WTC11 (cell line): Measurements from ENCODE around the gene MFF. TPM values are rescaled to one million over a fixed set of nuclear protein-coding genes. Genes with fewer than 3 reads are reported as not detected.

Source experiments
- ATAC-seq: fragments of 200-7000 bp; cut with Tn5 transposase; 2 replicates; pipeline ENCODE4 v1.10.0; 2021; ENCODE audit warnings: mild to moderate bottlenecking, moderate library complexity
- CTCF ChIA-PET: fragments of 300-600 bp; sonication (Branson Sonifier 250); formaldehyde crosslinking; loops from one replicate; lab custom pipeline; 2021; ENCODE audit warnings: antibody characterized with exemption; lab: Charles Lee
- POLR2A ChIA-PET: fragments of 350-600 bp; sonication (Branson Sonifier 250); formaldehyde crosslinking; loops from one replicate; lab custom pipeline; 2021; ENCODE audit warnings: antibody characterized with exemption; lab: Charles Lee
- DNase-seq: peaks from one replicate; pipeline ENCODE4 v3.0.0; 2021; ENCODE audit warnings: low spot score
- H3K27ac Mint-ChIP-seq: 2 replicates; pipeline ENCODE4 v1.8.0; 2021; ENCODE audit warnings: mixed read lengths
- H3K27me3 Mint-ChIP-seq: 2 replicates; pipeline ENCODE4 v1.8.0; 2021; ENCODE audit warnings: low read depth, mild to moderate bottlenecking, moderate library complexity, mixed read lengths
- H3K36me3 Mint-ChIP-seq: 2 replicates; pipeline ENCODE4 v1.8.0; 2021; ENCODE audit warnings: mixed read lengths
- H3K4me1 Mint-ChIP-seq: 2 replicates; pipeline ENCODE4 v1.8.0; 2022; ENCODE audit warnings: mixed read lengths
- H3K4me3 Mint-ChIP-seq: 2 replicates; pipeline ENCODE4 v1.8.0; 2021; ENCODE audit warnings: mild to moderate bottlenecking, moderate library complexity, mixed read lengths
- H3K9me3 Mint-ChIP-seq: 2 replicates; pipeline ENCODE4 v1.8.0; 2021; ENCODE audit warnings: mixed read lengths
- ATF1 ChIP-seq: sonication (generic); formaldehyde crosslinking; IDR thresholded peaks from 2 replicates; pipeline ENCODE4 v1.8.1; 2023; ENCODE audit warnings: mild to moderate bottlenecking, moderate library complexity, missing genetic modification reagents
- CDX4 ChIP-seq: fragments of 250-450 bp; sonication (Bioruptor Pico); IDR thresholded peaks from 2 replicates; pipeline ENCODE4 v1.9.0; 2021; ENCODE audit warnings: moderate library complexity, mild to moderate bottlenecking, inconsistent platforms, borderline replicate concordance
- E2F1 ChIP-seq: sonication (generic); formaldehyde crosslinking; IDR thresholded peaks from 2 replicates; pipeline ENCODE4 v1.8.0; 2022; ENCODE audit warnings: mild to moderate bottlenecking, missing genetic modification reagents
- E2F4 ChIP-seq: sonication (generic); formaldehyde crosslinking; IDR thresholded peaks from 2 replicates; pipeline ENCODE4 v1.8.1; 2022; ENCODE audit warnings: low read depth, mild to moderate bottlenecking, moderate library complexity, missing genetic modification reagents, borderline replicate concordance
- ETV6 ChIP-seq: sonication (generic); formaldehyde crosslinking; IDR thresholded peaks from 2 replicates; pipeline ENCODE4 v1.8.1; 2022; ENCODE audit warnings: mild to moderate bottlenecking, missing genetic modification reagents
- FOXK1 ChIP-seq: sonication (generic); formaldehyde crosslinking; IDR thresholded peaks from 2 replicates; pipeline ENCODE4 v1.8.0; 2022; ENCODE audit warnings: mild to moderate bottlenecking, moderate library complexity, missing genetic modification reagents
- FOXP4 ChIP-seq: sonication (generic); formaldehyde crosslinking; IDR thresholded peaks from 2 replicates; pipeline ENCODE4 v1.8.0; 2022; ENCODE audit warnings: mild to moderate bottlenecking, missing genetic modification reagents
- HMGXB4 ChIP-seq: sonication (generic); formaldehyde crosslinking; IDR thresholded peaks from 2 replicates; pipeline ENCODE4 v1.8.1; 2023; ENCODE audit warnings: mild to moderate bottlenecking, moderate library complexity, missing genetic modification reagents
- IRF1 ChIP-seq: sonication (generic); formaldehyde crosslinking; IDR thresholded peaks from 2 replicates; pipeline ENCODE4 v1.8.0; 2023; ENCODE audit warnings: missing genetic modification reagents
- MYBL2 ChIP-seq: sonication (generic); formaldehyde crosslinking; IDR thresholded peaks from 2 replicates; pipeline ENCODE4 v1.8.1; 2023; ENCODE audit warnings: mild to moderate bottlenecking, moderate library complexity, missing genetic modification reagents
- OVOL2 ChIP-seq: fragments of 250-450 bp; sonication (Bioruptor Pico); IDR thresholded peaks from 2 replicates; pipeline ENCODE4 v1.9.0; 2021; ENCODE audit warnings: mild to moderate bottlenecking, borderline replicate concordance
- RORB ChIP-seq: fragments of 250-450 bp; sonication (Bioruptor Pico); IDR thresholded peaks from 2 replicates; pipeline ENCODE4 v1.9.0; 2021; ENCODE audit warnings: mild to moderate bottlenecking
- SOX15 ChIP-seq: fragments of 250-450 bp; sonication (Bioruptor Pico); IDR thresholded peaks from 2 replicates; pipeline ENCODE4 v1.9.0; 2021; ENCODE audit warnings: mild to moderate bottlenecking
- TCF7 ChIP-seq: sonication (generic); formaldehyde crosslinking; IDR thresholded peaks from 2 replicates; pipeline ENCODE4 v1.8.0; 2022; ENCODE audit warnings: mild to moderate bottlenecking, low read depth, missing genetic modification reagents, moderate library complexity
- TEAD1 ChIP-seq: sonication (generic); formaldehyde crosslinking; IDR thresholded peaks from 2 replicates; pipeline ENCODE4 v1.8.0; 2022; ENCODE audit warnings: mild to moderate bottlenecking, missing genetic modification reagents
- TEAD4 ChIP-seq: sonication (generic); formaldehyde crosslinking; IDR thresholded peaks from 2 replicates; pipeline ENCODE4 v1.8.0; 2022; ENCODE audit warnings: mild to moderate bottlenecking, missing genetic modification reagents
- USF2 ChIP-seq: sonication (generic); formaldehyde crosslinking; IDR thresholded peaks from 2 replicates; pipeline ENCODE4 v1.8.1; 2023; ENCODE audit warnings: mild to moderate bottlenecking, missing genetic modification reagents, moderate library complexity
- ZMAT4 ChIP-seq: fragments of 250-450 bp; sonication (Bioruptor Pico); IDR thresholded peaks from 2 replicates; pipeline ENCODE4 v1.9.0; 2021; ENCODE audit warnings: mild to moderate bottlenecking
- ZNF121 ChIP-seq: sonication (generic); formaldehyde crosslinking; IDR thresholded peaks from 2 replicates; pipeline ENCODE4 v1.8.0; 2023; ENCODE audit warnings: missing genetic modification reagents
- ZNF138 ChIP-seq: sonication (generic); formaldehyde crosslinking; conservative IDR thresholded peaks from 2 replicates; pipeline ENCODE4 v1.8.1; 2022; ENCODE audit warnings: mild to moderate bottlenecking, moderate library complexity, missing genetic modification reagents
- ZNF416 ChIP-seq: fragments of 250-450 bp; sonication (Bioruptor Pico); IDR thresholded peaks from 2 replicates; pipeline ENCODE4 v1.9.0; 2021; ENCODE audit warnings: mild to moderate bottlenecking, inconsistent platforms
- ZSCAN18 ChIP-seq: fragments of 250-450 bp; sonication (Bioruptor Pico); IDR thresholded peaks from 2 replicates; pipeline ENCODE4 v2.1.2; 2022; ENCODE audit warnings: mild to moderate bottlenecking, moderate library complexity
- total RNA-seq: library from RNA; stranded (reverse); gene quantifications from 3 replicates; pipeline ENCODE4 v1.2.3, GENCODE V29; 2021

MFF gene
- total RNA-seq, 1 experiment from 2014 or later, result 78.5 TPM

- CTCF ChIA-PET, result no interaction called here
- Mint-ChIP-seq H3K4me3 (no peak overlapping the region), H3K27me3 (no peaks in the 10 kb centered on the region), H3K27ac (no peak overlapping the region), H3K36me3 (no peaks in the 10 kb centered on the region), H3K9me3 (peaks cover 4% of the 10 kb centered on the region; the same call in 1 of the 2 replicates), H3K4me1 (no peaks in the 10 kb centered on the region)
- POLR2A ChIA-PET, result no interaction called here
- no peak for DNase-seq
- ATAC-seq, result no peak
- no peak for TF ChIP-seq E2F4
- TF ChIP-seq OVOL2 (CRISPR knock-in tag), result no peak
- no peak for TF ChIP-seq HMGXB4 (CRISPR knock-in tag)
- no peak for TF ChIP-seq FOXP4 (CRISPR knock-in tag)
- TF ChIP-seq CDX4 (CRISPR knock-in tag), result no peak
- no peak for TF ChIP-seq ZNF121 (CRISPR knock-in tag)
- TF ChIP-seq ETV6 (CRISPR knock-in tag), result no peak
- TF ChIP-seq RORB, result no peak
- no peak for TF ChIP-seq MYBL2 (CRISPR knock-in tag)
Observed at GRCh38 chr2:227365833-227366232, 40.8 kb downstream of the MFF start.

- ChIA-PET CTCF (interaction anchor here (1.5 kb wide), 1 partner anchor 399 kb away, joined by 6 read pairs; no protein-coding TSS in a partner anchor), POLR2A (no interaction called here)
- H3K4me1 Mint-ChIP-seq, result no peaks in the 10 kb centered on the region
- DNase-seq (no peak), ATAC-seq (no peak)
- no peak overlapping the region for H3K4me3 Mint-ChIP-seq
- H3K36me3 Mint-ChIP-seq, result no peaks in the 10 kb centered on the region
- no peak overlapping the region for H3K27ac Mint-ChIP-seq
- no peaks in the 10 kb centered on the region for H3K27me3 Mint-ChIP-seq
- peaks cover 4% of the 10 kb centered on the region; the same call in 1 of the 2 replicates for H3K9me3 Mint-ChIP-seq
- TF ChIP-seq USF2 (no peak), TCF7 (CRISPR knock-in tag) (no peak), ZSCAN18 (CRISPR knock-in tag) (no peak), ATF1 (CRISPR knock-in tag) (no peak), ZNF138 (CRISPR knock-in tag) (no peak), SOX15 (CRISPR knock-in tag) (no peak), FOXK1 (CRISPR knock-in tag) (no peak), E2F1 (CRISPR knock-in tag) (no peak), IRF1 (no peak), CDX4 (CRISPR knock-in tag) (no peak), ZNF416 (no peak), RORB (no peak), ZMAT4 (CRISPR knock-in tag) (no peak), TEAD4 (no peak), TEAD1 (CRISPR knock-in tag) (no peak)
Observed at GRCh38 chr2:227366769-227367426, 41.8 kb downstream of the MFF start.
